Aorta (tissue), 5 donors: ENCODE results near the gene ROBO2. TPM values are rescaled to one million over a fixed set of nuclear protein-coding genes. Genes with fewer than 3 reads are reported as not detected.

Source experiments
- ATAC-seq: fragments of 200-7000 bp; cut with Tn5 transposase; one replicate; pipeline ENCODE4 v1.9.1; 2022; ENCODE audit warnings: moderate library complexity; ENCODE audit not compliant: low FRiP score
- DNase-seq, 2 donors: peaks; one replicate each; pipeline ENCODE4 v3.0.0-alpha.2; 2020
- H3K27ac ChIP-seq, 2 donors: one replicate each; pipeline ENCODE4 v1.5.1; 2013; ENCODE audit warnings: low read length in 2 of 2, mild to moderate bottlenecking in 2 of 2, moderate library complexity in 2 of 2, control low read depth in 1 of 2, inconsistent platforms in 1 of 2, low read depth in 1 of 2
- H3K27me3 ChIP-seq, 2 donors: one replicate each; pipeline ENCODE4 v1.6.1; 2013; ENCODE audit warnings: control low read depth in 1 of 2, low read length in 1 of 2, mild to moderate bottlenecking in 1 of 2, moderate library complexity in 1 of 2; ENCODE audit not compliant: insufficient read depth in 2 of 2, control insufficient read depth in 1 of 2
- H3K36me3 ChIP-seq, 2 donors: one replicate each; pipeline ENCODE4 v1.6.1; 2013; ENCODE audit warnings: control low read depth in 1 of 2, low read length in 1 of 2, mild to moderate bottlenecking in 1 of 2; ENCODE audit not compliant: insufficient read depth in 2 of 2, control insufficient read depth in 1 of 2
- H3K4me1 ChIP-seq, 2 donors: one replicate each; pipeline ENCODE4 v1.6.1; 2013; ENCODE audit warnings: low read length in 2 of 2, control low read depth in 1 of 2, mild to moderate bottlenecking in 1 of 2, moderate library complexity in 1 of 2; ENCODE audit not compliant: insufficient read depth in 2 of 2, control insufficient read depth in 1 of 2
- H3K4me3 ChIP-seq, 2 donors: one replicate each; pipeline ENCODE4 v1.5.1; 2013; ENCODE audit warnings: low read length in 2 of 2, control low read depth in 1 of 2, mild to moderate bottlenecking in 1 of 2
- H3K9me3 ChIP-seq: one replicate; pipeline ENCODE4 v1.6.1; 2013; ENCODE audit warnings: mild to moderate bottlenecking, low read length; ENCODE audit not compliant: control insufficient read depth
- whole genome bisulfite sequencing, 2 donors: extraction: QIAGEN DNeasy Blood & Tissue Kit; methylation state at CpG; one replicate each; pipeline ENCODE4 v1.1.7; 2013; 5-methylcytosine and 5-hydroxymethylcytosine counted together
- intact Hi-C, 2 donors: fragments of 100-400 bp; cut with DNase I; formaldehyde crosslinking; loops; one replicate each; pipeline versions ENCODE4 v1.14.2 to v1.15.0; 2022
- long read RNA-seq, 2 donors: library from polyadenylated mRNA; unstranded; transcript quantifications; one replicate each; pipeline ENCODE4 v2.0.0, GENCODE V29; 2020 to 2021
- polyA plus RNA-seq, 2 donors: library from polyadenylated mRNA; stranded (reverse); fragments of 200-250 nt; gene quantifications; one replicate each; pipeline ENCODE4 v1.2.3, GENCODE V29; 2013
- total RNA-seq, 2 donors: library from RNA; stranded (reverse); fragmentation: NEBNext Ultra II Directional; extraction: Animal tissue kit (Norgen Biotek cat#: 25700); gene quantifications; one replicate each; pipeline ENCODE4 v1.2.1, GENCODE V29; 2021
- donor health status: healthy with polysubstance abuse.
- donor health status: Bipolar disorder and iron deficiency.
- donor health status: DM: no; HTN: no; CAD: no.
- donor health status: DM: no; HTN: no; CAD: no.
- donor health status: DM: yes; HTN: yes; CAD: no.

The ROBO2 gene
- total RNA-seq (1 to 10 TPM; 1.0 to 1.3 TPM), polyA plus RNA-seq (under 1 TPM; 0.05 to 0.13 TPM)
- long read RNA-seq, donor 1, partial matches to known transcripts = 0 of 3 reads
- long read RNA-seq, donor 1, other reads (novel, unspliced or antisense) = 3 of 3 reads
- long read RNA-seq, donor 2, partial matches to known transcripts = 0 of 1 reads
- long read RNA-seq, donor 2, other reads (novel, unspliced or antisense) = 1 of 1 reads

DNA sequence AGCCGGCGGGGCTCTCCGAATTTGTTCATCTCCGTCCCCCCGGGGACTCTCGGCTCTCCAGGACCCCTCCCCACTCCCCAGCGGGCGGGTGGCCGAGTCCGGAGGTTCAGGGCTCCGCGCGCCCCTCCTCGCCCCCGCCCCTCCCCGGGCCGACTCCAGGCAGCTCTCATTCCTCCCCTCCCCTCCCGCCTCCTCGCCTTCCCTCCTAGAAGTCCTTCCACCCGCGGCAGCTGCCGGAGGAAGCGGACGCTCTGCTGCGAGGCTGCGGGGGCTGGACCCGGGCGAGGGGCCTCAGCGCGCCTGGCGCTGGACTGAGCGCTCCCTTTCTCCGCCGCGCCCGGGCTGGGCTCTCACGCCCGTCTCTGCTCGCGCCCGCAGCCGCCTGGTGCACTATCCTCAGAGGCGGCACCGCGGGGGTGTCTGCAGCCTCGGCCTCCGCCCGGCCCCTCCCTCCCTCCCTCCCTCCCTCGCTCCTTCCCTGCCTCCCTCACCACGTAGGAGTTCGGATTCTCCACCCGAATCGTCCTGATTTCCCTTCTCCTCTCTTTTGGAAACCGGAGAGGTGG is at the start of gene ROBO2:
Gene ROBO2, plus strand, starts transcription at position 494 of the 566 bp plus-strand sequence. CDS start 687 bp downstream, outside the sequence.
- Histone ChIP-seq H3K27me3 (no peaks in the 10 kb centered on the region), H3K9me3 (no peaks in the 10 kb centered on the region), H3K36me3 (no peaks in the 10 kb centered on the region), H3K4me3 (peak within 1 kb of the TSS; percentile 12 to 94), H3K4me1 (peaks cover 0 to 3% of the 10 kb centered on the region in 2 donors), H3K27ac (no peak within 1 kb of the TSS)
- intact Hi-C loops = loop anchor here (5.0 to 10.0 kb wide), 3 partner anchors 218 to 1608 kb away; no protein-coding TSS in a partner anchor
- 1 to 2% methylated on average over 35 to 54 of the region's 54 CpGs for WGBS, 2 donors
- peak; percentile 57 for ATAC-seq
- DNase-seq = peak in 1 of 2 donors; percentile 74

- Histone ChIP-seq H3K4me3 (no peak overlapping the region), H3K27me3 (no peaks in the 10 kb centered on the region), H3K9me3 (no peaks in the 10 kb centered on the region), H3K27ac (no peak overlapping the region), H3K36me3 (no peaks in the 10 kb centered on the region), H3K4me1 (no peaks in the 10 kb centered on the region)
- 73 to 81% methylated on average over 5 of the region's 5 CpGs for WGBS, 2 donors
- intact Hi-C loops = no loop called here
- no peak for ATAC-seq
- no peak for DNase-seq
Measured at GRCh38 chr3:76990606-76991005, 49.3 kb upstream of the ROBO2 start.

- Histone ChIP-seq H3K4me1 (no peaks in the 10 kb centered on the region), H3K9me3 (no peaks in the 10 kb centered on the region), H3K4me3 (no peak overlapping the region), H3K27ac (no peak overlapping the region), H3K27me3 (no peaks in the 10 kb centered on the region), H3K36me3 (no peaks in the 10 kb centered on the region)
- no peak for ATAC-seq
- intact Hi-C loops = no loop called here
- WGBS, 2 donors = 83 to 88% methylated on average over 3 of the region's 3 CpGs
- DNase-seq = no peak
Measured at GRCh38 chr3:76991165-76991564, 48.7 kb upstream of the ROBO2 start.

DNA sequence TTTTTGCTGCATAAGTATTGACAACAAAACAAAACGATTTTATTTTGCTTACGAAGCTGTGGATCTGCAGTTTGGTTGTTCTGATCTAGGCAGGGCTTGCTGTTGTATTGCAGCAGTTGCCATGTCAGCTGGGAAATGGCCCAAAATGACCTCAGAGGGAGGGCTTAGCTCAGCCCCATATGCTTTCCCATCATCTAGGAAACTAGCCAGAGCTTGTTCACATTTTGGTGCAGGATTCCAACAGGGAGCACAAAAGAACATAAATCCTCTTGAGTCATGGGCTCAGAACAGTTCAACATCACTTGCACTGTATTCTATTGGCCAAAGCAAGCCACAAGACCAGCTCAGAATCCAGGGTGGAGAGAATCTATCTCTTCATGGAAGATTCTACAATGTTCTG is 42.2 kb upstream of the ROBO2 start:
- Histone ChIP-seq H3K27me3 (no peaks in the 10 kb centered on the region), H3K27ac (no peak overlapping the region), H3K9me3 (no peaks in the 10 kb centered on the region), H3K4me3 (no peak overlapping the region), H3K4me1 (no peaks in the 10 kb centered on the region), H3K36me3 (no peaks in the 10 kb centered on the region)
- whole genome bisulfite sequencing, 2 donors = 77 to 81% methylated on average over 2 of the region's 2 CpGs
- ATAC-seq = no peak
- intact Hi-C loops = no loop called here
- DNase-seq = no peak

GRCh38 chr3:76998555-76998954 is 41.3 kb upstream of the ROBO2 start:
- no peak for ATAC-seq
- WGBS, 2 donors = 41 to 67% methylated on average over 3 of the region's 3 CpGs

DNA sequence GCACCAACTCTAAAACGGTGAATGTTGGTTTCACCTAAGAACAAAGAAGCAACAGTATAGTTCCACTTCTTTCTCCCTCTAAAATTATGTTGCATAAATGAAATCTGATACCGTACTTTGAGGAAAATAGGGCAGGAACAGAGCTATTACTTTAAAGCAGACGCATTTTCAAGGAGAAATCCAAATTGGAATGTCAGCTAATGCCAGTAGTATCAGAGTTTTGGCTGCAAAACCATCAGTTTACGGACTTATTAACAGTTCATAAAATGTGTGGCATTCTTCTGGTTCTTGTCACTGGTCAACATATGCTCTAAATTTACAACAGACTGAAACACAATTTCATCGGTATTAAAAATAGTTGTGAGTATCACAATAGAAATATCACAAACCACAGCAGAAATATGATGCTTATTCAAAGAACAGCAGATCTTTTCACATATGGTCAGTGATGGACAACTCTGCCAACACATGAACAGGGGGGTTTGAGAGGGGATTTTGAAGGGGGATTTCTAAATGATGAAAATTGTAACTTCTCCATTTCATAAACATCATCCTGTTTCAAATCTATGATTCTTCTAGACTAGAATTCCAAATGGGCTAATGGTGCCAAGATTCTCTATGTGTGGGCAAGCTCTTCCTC is 38.7 kb upstream of the ROBO2 start:
- DNase-seq = no peak
- H3K27me3 ChIP-seq = no peaks in the 10 kb centered on the region
- intact Hi-C loops = no loop called here
- H3K9me3 ChIP-seq = no peaks in the 10 kb centered on the region
- no peak for ATAC-seq
- 15 to 27% methylated on average over 5 of the region's 5 CpGs for WGBS, 2 donors
- H3K36me3 ChIP-seq = no peaks in the 10 kb centered on the region
- H3K4me1 ChIP-seq = no peaks in the 10 kb centered on the region
- no peak overlapping the region for H3K27ac ChIP-seq
- H3K4me3 ChIP-seq = no peak overlapping the region

More at GRCh38 chr3:76998555-76998954, 41.3 kb upstream of the ROBO2 start:
- Histone ChIP-seq H3K27ac (no peak overlapping the region), H3K27me3 (no peaks in the 10 kb centered on the region), H3K4me3 (no peak overlapping the region), H3K36me3 (no peaks in the 10 kb centered on the region), H3K9me3 (no peaks in the 10 kb centered on the region), H3K4me1 (no peaks in the 10 kb centered on the region)
- intact Hi-C loops = no loop called here
- no peak for DNase-seq

GRCh38 chr3:77014226-77014625 is 25.7 kb upstream of the ROBO2 start:
- DNase-seq (no peak), ATAC-seq (no peak)
- peaks cover 1% of the 10 kb centered on the region for H3K9me3 ChIP-seq
- H3K27ac ChIP-seq = no peak overlapping the region
- intact Hi-C loops = no loop called here
- H3K4me1 ChIP-seq = no peaks in the 10 kb centered on the region
- WGBS, 2 donors = 49 to 57% methylated on average over 7 of the region's 7 CpGs
- peaks cover 0 to 1% of the 10 kb centered on the region in 2 donors for H3K27me3 ChIP-seq
- no peak overlapping the region for H3K4me3 ChIP-seq
- no peaks in the 10 kb centered on the region for H3K36me3 ChIP-seq

DNA sequence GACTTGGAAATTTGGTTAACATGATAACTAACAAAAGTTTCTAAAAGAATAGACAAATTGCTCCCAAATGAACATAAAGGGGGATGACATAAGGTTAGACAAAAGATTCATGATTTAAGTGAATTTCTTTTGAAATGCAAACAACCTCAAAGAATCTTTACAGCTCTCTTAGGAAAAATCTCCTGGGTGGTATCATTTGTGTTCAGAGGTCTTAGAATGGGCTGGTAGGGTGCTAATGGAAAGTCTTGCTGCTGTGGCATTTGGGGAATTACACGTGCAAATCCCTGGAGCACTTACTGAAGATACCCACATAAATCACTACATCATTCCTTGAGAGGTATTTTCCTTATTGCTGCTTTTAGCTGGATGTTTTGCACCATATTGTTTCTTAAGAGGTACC is 14.4 kb upstream of the ROBO2 start:
- Histone ChIP-seq H3K27ac (no peak overlapping the region), H3K4me3 (no peak overlapping the region), H3K4me1 (no peaks in the 10 kb centered on the region), H3K36me3 (no peaks in the 10 kb centered on the region), H3K9me3 (no peaks in the 10 kb centered on the region), H3K27me3 (peaks cover 0 to under 1% of the 10 kb centered on the region in 2 donors)
- ATAC-seq = no peak
- WGBS, 2 donors = 27 to 48% methylated on average over 1 of the region's 1 CpG
- intact Hi-C loops = no loop called here
- DNase-seq = no peak
